Spleen (tissue), 7 donors: ENCODE measurements around the gene GLYR1.

ENCODE experiments used
- CTCF ChIP-seq, 11 experiments: fragments of 200-600 bp in 7 of 11; fragments of 450-650 bp in 4 of 11; sonication (generic) in 4 of 11; IDR thresholded peaks in 8 of 11; conservative IDR thresholded peaks in 3 of 11; 1 replicate in 7 of 11; 2 replicates in 4 of 11; pipeline versions ENCODE4 v1.4.0 to v1.8.0; 2016 to 2021; ENCODE audit warnings: antibody characterized with exemption in 11 of 11, inconsistent platforms in 4 of 11, mild to moderate bottlenecking in 1 of 11
- POLR2A ChIP-seq, 3 donors: fragments of 450-650 bp; IDR thresholded peaks; one replicate each; pipeline ENCODE4 v1.5.1; 2017; ENCODE audit warnings: antibody characterized with exemption in 3 of 3, mild to moderate bottlenecking in 1 of 3
- POLR2AphosphoS5 ChIP-seq, 3 donors: sonication (generic); formaldehyde crosslinking; IDR thresholded peaks; one replicate each; pipeline ENCODE4 v1.5.1; 2017; ENCODE audit warnings: antibody characterized with exemption in 3 of 3
- donor health status: DM: no; HTN: no; CAD: no; lungs with moderate emphysema.
- donor health status: DM: no; HTN: no; CAD: no.
- donor health status: DM: no; HTN: no; CAD: no.

- TF ChIP-seq CTCF (IDR thresholded peaks at IDR 0.05 in 8 of 11, conservative IDR thresholded peaks at IDR 0.05 in 3 of 11) = no peak
- TF ChIP-seq POLR2A (IDR thresholded peaks at IDR 0.05) = no peak
- TF ChIP-seq POLR2AphosphoS5 (IDR thresholded peaks at IDR 0.05) = no peak
These were observed 41.9 kb downstream of the GLYR1 start for GRCh38 chr16:4805231-4805630.
